SK-N-SH (cell line): Measurements from ENCODE around the gene MUC22. TPM values are rescaled to one million over a fixed set of nuclear protein-coding genes. Genes with fewer than 3 reads are reported as not detected.

Source experiments
- CTCF ChIA-PET: fragments of 300-600, 350-600 bp; formaldehyde crosslinking; extraction: SDS; loops from one replicate; lab custom pipeline; 2021; lab: Yijun Ruan, JAX
- POLR2A ChIA-PET: fragments of 350-600 bp; sonication (Branson Sonifier 250); formaldehyde crosslinking; extraction: SDS; loops from one replicate; lab custom pipeline; 2020; ENCODE audit warnings: antibody characterized with exemption, inconsistent platforms; lab: Yijun Ruan, JAX
- DNase-seq: peaks from one replicate; pipeline ENCODE4 v3.0.0; 2012
- H2AFZ ChIP-seq: fragments of 200-600 bp; sonication (generic); 2 replicates; pipeline ENCODE4 v1.8.1; 2016; ENCODE audit warnings: antibody characterized with exemption, mild to moderate bottlenecking, low read depth
- H3F3A ChIP-seq: fragments of 200-600 bp; sonication (generic); replicated peaks from 2 replicates; pipeline ENCODE3; 2016; ENCODE audit warnings: antibody characterized with exemption, mild to moderate bottlenecking; ENCODE audit not compliant: insufficient read depth
- H3K27ac ChIP-seq, 2 experiments: fragments of 200-500 bp in 1 of 2; fragments of 200-600 bp in 1 of 2; sonication (Bioruptor generic) in 1 of 2; sonication (generic), shearing (Covaris generic) in 1 of 2; 2 replicates each; pipeline versions ENCODE4 v1.5.1 to v1.6.1; 2014 to 2016; ENCODE audit warnings: low read depth in 2 of 2, inconsistent platforms in 1 of 2, low read length in 1 of 2, mild to moderate bottlenecking in 1 of 2, mixed read lengths in 1 of 2
- H3K27me3 ChIP-seq: fragments of 200-600 bp; sonication (generic), shearing (Covaris generic); 2 replicates; pipeline ENCODE4 v1.6.1; 2016; ENCODE audit warnings: mixed run types; ENCODE audit not compliant: insufficient read depth
- H3K36me3 ChIP-seq, 2 experiments: fragments of 200-500 bp in 1 of 2; fragments of 200-600 bp in 1 of 2; sonication (Bioruptor generic) in 1 of 2; sonication (generic) in 1 of 2; replicated peaks in 1 of 2; 2 replicates each; pipeline versions ENCODE3 to v1.5.1; 2014 to 2016; ENCODE audit warnings: low read length in 1 of 2, mild to moderate bottlenecking in 1 of 2; ENCODE audit not compliant: insufficient read depth in 2 of 2, control insufficient read depth in 1 of 2
- H3K4me1 ChIP-seq, 2 experiments: fragments of 200-500 bp in 1 of 2; fragments of 200-600 bp in 1 of 2; sonication (Bioruptor generic) in 1 of 2; sonication (generic), shearing (Covaris generic) in 1 of 2; 2 replicates each; pipeline versions ENCODE4 v1.5.1 to v1.6.1; 2014 to 2016; ENCODE audit warnings: low read depth in 1 of 2, low read length in 1 of 2, mixed run types in 1 of 2; ENCODE audit not compliant: insufficient read depth in 2 of 2, control insufficient read depth in 1 of 2
- H3K4me2 ChIP-seq: fragments of 200-600 bp; sonication (generic), shearing (Covaris generic); 2 replicates; pipeline ENCODE4 v1.6.1; 2017; ENCODE audit warnings: mixed run types
- H3K4me3 ChIP-seq, 2 experiments: fragments of 200-500 bp in 1 of 2; fragments of 200-600 bp in 1 of 2; sonication (Bioruptor generic) in 1 of 2; sonication (generic), shearing (Covaris generic) in 1 of 2; 2 replicates each; pipeline versions ENCODE4 v1.5.1 to v1.8.1; 2014 to 2016; ENCODE audit warnings: low read depth in 2 of 2, inconsistent platforms in 1 of 2, low read length in 1 of 2, mild to moderate bottlenecking in 1 of 2, mixed read lengths in 1 of 2, moderate library complexity in 1 of 2
- H3K79me2 ChIP-seq: fragments of 200-600 bp; sonication (generic); 2 replicates; pipeline ENCODE4 v1.8.1; 2017; ENCODE audit warnings: mild to moderate bottlenecking; ENCODE audit not compliant: insufficient read depth
- H3K9ac ChIP-seq: fragments of 200-600 bp; sonication (generic); 2 replicates; pipeline ENCODE4 v1.6.1; 2017; ENCODE audit warnings: mixed run types
- H3K9me2 ChIP-seq: fragments of 200-600 bp; sonication (generic); 2 replicates; pipeline ENCODE4 v1.6.1; 2017; ENCODE audit warnings: mixed run types
- H3K9me3 ChIP-seq: fragments of 200-600 bp; sonication (generic); 2 replicates; pipeline ENCODE4 v1.6.1; 2017; ENCODE audit warnings: mixed run types, mild to moderate bottlenecking, moderate library complexity
- H4K20me1 ChIP-seq: fragments of 200-600 bp; sonication (generic); 2 replicates; pipeline ENCODE4 v1.6.1; 2017; ENCODE audit warnings: mild to moderate bottlenecking, mixed run types; ENCODE audit not compliant: insufficient read depth
- EP300 ChIP-seq, 2 experiments: IDR thresholded peaks; 2 replicates each; pipeline versions ENCODE4 v1.4.0 to v1.6.1; 2012; ENCODE audit warnings: borderline replicate concordance in 1 of 2, low read depth in 1 of 2, low read length in 1 of 2
- EZH2phosphoT487 ChIP-seq: fragments of 200-600 bp; sonication (generic); IDR thresholded peaks from 2 replicates; pipeline ENCODE4 v1.6.1; 2017; ENCODE audit warnings: low read depth, mixed run types, mild to moderate bottlenecking, antibody characterized with exemption, moderate library complexity, borderline replicate concordance
- FOXM1 ChIP-seq: IDR thresholded peaks from 2 replicates; pipeline ENCODE4 v1.4.0; 2012; ENCODE audit warnings: low read depth, mild to moderate bottlenecking
- GABPA ChIP-seq: IDR thresholded peaks from 2 replicates; pipeline ENCODE4 v1.4.0; 2012; ENCODE audit warnings: low read depth, mild to moderate bottlenecking
- GATA2 ChIP-seq: sonication (generic); formaldehyde crosslinking; IDR thresholded peaks from 2 replicates; pipeline ENCODE4 v1.5.0; 2020; ENCODE audit warnings: mild to moderate bottlenecking, missing genetic modification reagents
- JUND ChIP-seq: IDR thresholded peaks from 2 replicates; pipeline ENCODE4 v1.4.0; 2012
- NFIC ChIP-seq: IDR thresholded peaks from 2 replicates; pipeline ENCODE4 v1.4.0; 2012; ENCODE audit warnings: borderline replicate concordance
- RAD21 ChIP-seq: IDR thresholded peaks from 2 replicates; pipeline ENCODE4 v1.6.1; 2012; ENCODE audit warnings: mild to moderate bottlenecking, low read length
- RCOR1 ChIP-seq: fragments of 150-350 bp; IDR thresholded peaks from 2 replicates; pipeline ENCODE4 v1.6.1; 2017; ENCODE audit warnings: antibody characterized with exemption, low read length
- SIN3A ChIP-seq: IDR thresholded peaks from 2 replicates; pipeline ENCODE4 v1.6.1; 2012; ENCODE audit warnings: low read depth, mild to moderate bottlenecking, low read length, moderate library complexity, borderline replicate concordance
- TCF12 ChIP-seq: IDR thresholded peaks from 2 replicates; pipeline ENCODE4 v1.4.0; 2012
- WGBS: methylation state at CpG from one replicate; pipeline ENCODE4 v1.1.6; 2017; ENCODE audit warnings: low lambda C conversion rate; 5-methylcytosine and 5-hydroxymethylcytosine counted together
- polyA plus RNA-seq, 3 experiments: library from polyadenylated mRNA; depleted of rRNA; stranded (reverse); fragments of >200 nt; gene quantifications; 2 replicates each; pipeline ENCODE4 v1.2.3, GENCODE V29; 2012
- TF ChIP-seq, protein P1 (sequence below): IDR thresholded peaks from 2 replicates; pipeline ENCODE4; 2012
- TF ChIP-seq, protein P2 (sequence below): IDR thresholded peaks from 2 replicates; pipeline ENCODE4 v1.4.0; 2012; ENCODE audit warnings: low read depth
- TF ChIP-seq, protein P3 (sequence below): IDR thresholded peaks from 2 replicates; pipeline ENCODE4 v1.4.0; 2012; ENCODE audit warnings: low read depth, borderline replicate concordance
- TF ChIP-seq, protein P4 (sequence below): fragments of 150-350 bp; IDR thresholded peaks from 2 replicates; pipeline ENCODE4 v1.6.1; 2016; ENCODE audit warnings: mild to moderate bottlenecking, low read depth, low read length
- TF ChIP-seq, protein P5 (sequence below): IDR thresholded peaks from 2 replicates; pipeline ENCODE4 v1.4.0; 2012; ENCODE audit warnings: low read depth, borderline replicate concordance
- TF ChIP-seq, protein P6 (sequence below): fragments of 200-600 bp; sonication (generic); IDR thresholded peaks from 2 replicates; pipeline ENCODE4 v1.6.1; 2017; ENCODE audit warnings: antibody characterized with exemption, mild to moderate bottlenecking, moderate library complexity

The MUC22 gene
- polyA plus RNA-seq, 1 of the 3 experiments (the other 2 are of a cell fraction), result 0.12 TPM

DNA sequence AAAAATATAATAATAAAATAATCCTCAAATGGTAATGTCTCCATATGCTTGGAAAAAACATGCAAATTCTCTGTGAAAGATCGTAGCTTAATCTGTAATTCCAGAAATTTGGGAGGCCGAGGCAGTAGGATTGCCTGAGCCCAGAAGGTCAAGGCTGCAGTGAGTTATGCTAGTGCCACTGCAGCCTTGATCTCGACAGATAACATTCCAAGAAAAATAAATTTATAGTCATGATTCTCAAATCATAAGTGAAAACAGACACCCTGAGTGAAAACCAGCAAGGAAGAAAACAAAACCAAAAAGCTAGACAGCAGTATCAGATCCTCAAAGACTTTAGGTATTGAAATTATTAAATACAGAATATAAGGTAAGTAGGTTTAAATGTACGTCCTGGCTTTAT is 30.6 kb upstream of the MUC22 start:
- no peak overlapping the region for H3K9ac ChIP-seq
- no peak overlapping the region; a peak in 1 of 4 replicates for H3K27ac ChIP-seq
- no peak overlapping the region for H3K4me2 ChIP-seq
- no peaks in the 10 kb centered on the region for H3K79me2 ChIP-seq
- TF ChIP-seq TCF12 (peak; percentile 66; the same call in 1 of the 2 replicates), FOXM1 (no peak), GATA2 (no peak)
- TF ChIP-seq, protein P1, sequence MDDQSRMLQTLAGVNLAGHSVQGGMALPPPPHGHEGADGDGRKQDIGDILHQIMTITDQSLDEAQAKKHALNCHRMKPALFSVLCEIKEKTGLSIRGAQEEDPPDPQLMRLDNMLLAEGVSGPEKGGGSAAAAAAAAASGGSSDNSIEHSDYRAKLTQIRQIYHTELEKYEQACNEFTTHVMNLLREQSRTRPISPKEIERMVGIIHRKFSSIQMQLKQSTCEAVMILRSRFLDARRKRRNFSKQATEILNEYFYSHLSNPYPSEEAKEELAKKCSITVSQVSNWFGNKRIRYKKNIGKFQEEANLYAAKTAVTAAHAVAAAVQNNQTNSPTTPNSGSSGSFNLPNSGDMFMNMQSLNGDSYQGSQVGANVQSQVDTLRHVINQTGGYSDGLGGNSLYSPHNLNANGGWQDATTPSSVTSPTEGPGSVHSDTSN, result peak; percentile 50
- H2AFZ ChIP-seq, result no peak overlapping the region; the same call in 1 of the 2 replicates
- H3K36me3 ChIP-seq, result no peaks in the 10 kb centered on the region
- no peaks in the 10 kb centered on the region for H3K9me2 ChIP-seq
- peaks cover 0 to 2% of the 10 kb centered on the region in 2 experiments; a peak in 1 of 4 replicates for H3K4me1 ChIP-seq
- no peaks in the 10 kb centered on the region for H3K27me3 ChIP-seq
- H3K9me3 ChIP-seq, result no peaks in the 10 kb centered on the region
- no peak overlapping the region for H3K4me3 ChIP-seq
- H3F3A ChIP-seq, result peaks cover 7% of the 10 kb centered on the region
- ChIA-PET POLR2A (no interaction called here), CTCF (no interaction called here)
- no peaks in the 10 kb centered on the region for H4K20me1 ChIP-seq
- 13% methylated on average over 4 of the region's 4 CpGs for WGBS
- no peak for DNase-seq

DNA sequence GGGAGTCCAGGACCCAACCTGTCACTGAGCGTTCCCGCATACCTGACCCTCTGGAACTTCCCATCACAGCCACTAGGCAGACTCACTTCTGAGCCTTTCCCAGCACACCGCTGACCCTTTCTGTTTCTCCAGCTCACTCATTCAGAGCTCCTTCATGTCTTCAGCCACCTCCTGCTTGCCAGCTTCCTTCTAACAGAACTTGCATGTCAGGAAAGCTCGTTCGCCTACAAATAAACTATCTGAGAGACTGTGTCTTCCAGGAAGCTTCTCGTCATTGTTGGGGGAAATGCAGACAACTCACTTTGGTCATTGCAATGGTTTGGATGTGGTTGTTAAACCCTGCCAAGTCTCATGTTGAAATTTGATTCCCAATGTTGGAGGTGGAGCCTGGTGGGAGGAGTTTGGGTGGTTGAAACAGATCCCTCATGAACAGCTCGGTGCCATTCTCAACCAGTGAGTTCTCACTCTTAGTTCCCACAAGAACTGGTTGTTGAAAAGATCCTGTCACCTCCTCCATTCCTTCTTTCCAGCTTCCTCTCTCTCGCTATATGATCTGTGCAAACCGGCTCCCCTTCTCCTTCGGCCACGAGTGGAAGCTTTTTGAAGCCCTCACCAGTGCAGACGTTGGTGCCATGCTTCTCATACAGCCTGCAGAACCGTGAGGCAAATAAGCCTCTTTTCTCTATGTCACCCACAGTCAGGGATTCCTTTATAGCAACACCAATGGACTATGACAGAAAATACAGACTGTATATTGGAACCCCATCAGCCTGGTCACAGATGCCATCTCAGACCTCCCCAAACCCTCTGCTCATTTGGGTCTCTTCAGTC is 28.1 kb upstream of the MUC22 start:
- Histone ChIP-seq H2AFZ (peak overlapping the region; percentile 77; the same call in 1 of the 2 replicates), H3K4me1 (peaks cover 0 to 2% of the 10 kb centered on the region in 2 experiments; a peak in 1 of 4 replicates), H3K4me2 (peak overlapping the region; percentile 82), H3K9me2 (no peaks in the 10 kb centered on the region), H3K36me3 (no peaks in the 10 kb centered on the region), H3K9me3 (no peaks in the 10 kb centered on the region), H3F3A (peaks cover 7% of the 10 kb centered on the region), H3K27me3 (no peaks in the 10 kb centered on the region), H3K27ac (peak overlapping the region; percentile 32 to 62; a peak in 3 of 4 replicates), H3K4me3 (peak overlapping the region; percentile 35 to 58; a peak in 3 of 4 replicates), H3K9ac (no peak overlapping the region), H4K20me1 (no peaks in the 10 kb centered on the region), H3K79me2 (no peaks in the 10 kb centered on the region)
- DNase-seq, result no peak
- ChIA-PET POLR2A (interaction anchor here (0.5 kb wide), 1 partner anchor 1149 kb away, joined by 5 read pairs; no protein-coding TSS in a partner anchor), CTCF (interaction anchor here (0.7 to 1.2 kb wide), 2 partner anchors 12 to 26 kb away, joined by 3 read pairs; no protein-coding TSS in a partner anchor)
- TF ChIP-seq, protein P2, sequence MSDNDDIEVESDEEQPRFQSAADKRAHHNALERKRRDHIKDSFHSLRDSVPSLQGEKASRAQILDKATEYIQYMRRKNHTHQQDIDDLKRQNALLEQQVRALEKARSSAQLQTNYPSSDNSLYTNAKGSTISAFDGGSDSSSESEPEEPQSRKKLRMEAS, result peak; percentile 17; the same call in 1 of the 2 replicates
- TF ChIP-seq, protein P3, sequence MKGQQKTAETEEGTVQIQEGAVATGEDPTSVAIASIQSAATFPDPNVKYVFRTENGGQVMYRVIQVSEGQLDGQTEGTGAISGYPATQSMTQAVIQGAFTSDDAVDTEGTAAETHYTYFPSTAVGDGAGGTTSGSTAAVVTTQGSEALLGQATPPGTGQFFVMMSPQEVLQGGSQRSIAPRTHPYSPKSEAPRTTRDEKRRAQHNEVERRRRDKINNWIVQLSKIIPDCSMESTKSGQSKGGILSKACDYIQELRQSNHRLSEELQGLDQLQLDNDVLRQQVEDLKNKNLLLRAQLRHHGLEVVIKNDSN, result no peak
- TF ChIP-seq NFIC, result no peak; the same call in 1 of the 2 replicates
- TF ChIP-seq EP300 (IDR thresholded peaks at IDR 0.05; ENCODE audit: borderline replicate concordance in 1 of 2, low read depth in 1 of 2, low read length in 1 of 2), result no peak
- TF ChIP-seq, protein P4, sequence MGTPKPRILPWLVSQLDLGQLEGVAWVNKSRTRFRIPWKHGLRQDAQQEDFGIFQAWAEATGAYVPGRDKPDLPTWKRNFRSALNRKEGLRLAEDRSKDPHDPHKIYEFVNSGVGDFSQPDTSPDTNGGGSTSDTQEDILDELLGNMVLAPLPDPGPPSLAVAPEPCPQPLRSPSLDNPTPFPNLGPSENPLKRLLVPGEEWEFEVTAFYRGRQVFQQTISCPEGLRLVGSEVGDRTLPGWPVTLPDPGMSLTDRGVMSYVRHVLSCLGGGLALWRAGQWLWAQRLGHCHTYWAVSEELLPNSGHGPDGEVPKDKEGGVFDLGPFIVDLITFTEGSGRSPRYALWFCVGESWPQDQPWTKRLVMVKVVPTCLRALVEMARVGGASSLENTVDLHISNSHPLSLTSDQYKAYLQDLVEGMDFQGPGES, result no peak
- TF ChIP-seq, protein P5, sequence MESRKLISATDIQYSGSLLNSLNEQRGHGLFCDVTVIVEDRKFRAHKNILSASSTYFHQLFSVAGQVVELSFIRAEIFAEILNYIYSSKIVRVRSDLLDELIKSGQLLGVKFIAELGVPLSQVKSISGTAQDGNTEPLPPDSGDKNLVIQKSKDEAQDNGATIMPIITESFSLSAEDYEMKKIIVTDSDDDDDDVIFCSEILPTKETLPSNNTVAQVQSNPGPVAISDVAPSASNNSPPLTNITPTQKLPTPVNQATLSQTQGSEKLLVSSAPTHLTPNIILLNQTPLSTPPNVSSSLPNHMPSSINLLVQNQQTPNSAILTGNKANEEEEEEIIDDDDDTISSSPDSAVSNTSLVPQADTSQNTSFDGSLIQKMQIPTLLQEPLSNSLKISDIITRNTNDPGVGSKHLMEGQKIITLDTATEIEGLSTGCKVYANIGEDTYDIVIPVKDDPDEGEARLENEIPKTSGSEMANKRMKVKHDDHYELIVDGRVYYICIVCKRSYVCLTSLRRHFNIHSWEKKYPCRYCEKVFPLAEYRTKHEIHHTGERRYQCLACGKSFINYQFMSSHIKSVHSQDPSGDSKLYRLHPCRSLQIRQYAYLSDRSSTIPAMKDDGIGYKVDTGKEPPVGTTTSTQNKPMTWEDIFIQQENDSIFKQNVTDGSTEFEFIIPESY, result no peak
- TF ChIP-seq, protein P6, sequence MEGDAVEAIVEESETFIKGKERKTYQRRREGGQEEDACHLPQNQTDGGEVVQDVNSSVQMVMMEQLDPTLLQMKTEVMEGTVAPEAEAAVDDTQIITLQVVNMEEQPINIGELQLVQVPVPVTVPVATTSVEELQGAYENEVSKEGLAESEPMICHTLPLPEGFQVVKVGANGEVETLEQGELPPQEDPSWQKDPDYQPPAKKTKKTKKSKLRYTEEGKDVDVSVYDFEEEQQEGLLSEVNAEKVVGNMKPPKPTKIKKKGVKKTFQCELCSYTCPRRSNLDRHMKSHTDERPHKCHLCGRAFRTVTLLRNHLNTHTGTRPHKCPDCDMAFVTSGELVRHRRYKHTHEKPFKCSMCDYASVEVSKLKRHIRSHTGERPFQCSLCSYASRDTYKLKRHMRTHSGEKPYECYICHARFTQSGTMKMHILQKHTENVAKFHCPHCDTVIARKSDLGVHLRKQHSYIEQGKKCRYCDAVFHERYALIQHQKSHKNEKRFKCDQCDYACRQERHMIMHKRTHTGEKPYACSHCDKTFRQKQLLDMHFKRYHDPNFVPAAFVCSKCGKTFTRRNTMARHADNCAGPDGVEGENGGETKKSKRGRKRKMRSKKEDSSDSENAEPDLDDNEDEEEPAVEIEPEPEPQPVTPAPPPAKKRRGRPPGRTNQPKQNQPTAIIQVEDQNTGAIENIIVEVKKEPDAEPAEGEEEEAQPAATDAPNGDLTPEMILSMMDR, result peak; percentile 48
- no peak for TF ChIP-seq GABPA
- TF ChIP-seq JUND, result no peak
- TF ChIP-seq SIN3A, result no peak
- no peak for TF ChIP-seq EZH2phosphoT487
- TF ChIP-seq RAD21, result no peak
- no peak for TF ChIP-seq RCOR1
- WGBS, result 14% methylated on average over 13 of the region's 13 CpGs
